Subcutaneous adipose tissue (tissue), 4 donors: Measurements from ENCODE around the gene KCNA5. TPM values are rescaled to one million over a fixed set of nuclear protein-coding genes. Genes with fewer than 3 reads are reported as not detected.

ENCODE experiments used
- total RNA-seq, 4 donors: library from RNA; depleted of rRNA; stranded (reverse); fragments of >200 nt; gene quantifications; one replicate each; pipeline ENCODE4 v1.1.0, GENCODE V29; 2016
- TF ChIP-seq, protein P1 (sequence below): fragments of 450-650 bp; IDR thresholded peaks from one replicate; pipeline ENCODE4 v1.5.1; 2016; ENCODE audit warnings: low read depth, mild to moderate bottlenecking, control low read depth, antibody characterized with exemption, moderate library complexity

The KCNA5 gene
- total RNA-seq, 4 donors from 2014 or later: 0.19 to 0.33 (median 0.22) TPM; not detected in 1

DNA sequence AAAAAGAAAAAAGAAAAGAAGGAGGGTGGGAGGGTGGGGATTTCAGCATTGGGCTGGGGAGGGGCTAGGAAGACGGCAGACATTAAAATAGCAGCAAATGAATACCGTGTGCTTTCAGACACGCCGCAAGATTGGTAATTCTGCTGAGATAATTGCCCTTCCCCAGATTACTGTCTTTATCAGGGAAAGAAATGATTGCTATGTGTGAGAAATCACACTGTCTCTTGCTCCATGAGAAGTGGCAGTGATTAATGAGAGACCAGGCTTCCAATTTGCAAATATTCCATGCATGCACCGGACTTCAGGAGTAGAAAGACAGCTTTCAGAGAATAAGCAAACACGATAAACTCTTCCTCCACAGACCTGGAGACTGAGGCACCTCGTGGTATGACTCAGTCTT is 7.6 kb upstream of the KCNA5 start:
- TF ChIP-seq, protein P1, sequence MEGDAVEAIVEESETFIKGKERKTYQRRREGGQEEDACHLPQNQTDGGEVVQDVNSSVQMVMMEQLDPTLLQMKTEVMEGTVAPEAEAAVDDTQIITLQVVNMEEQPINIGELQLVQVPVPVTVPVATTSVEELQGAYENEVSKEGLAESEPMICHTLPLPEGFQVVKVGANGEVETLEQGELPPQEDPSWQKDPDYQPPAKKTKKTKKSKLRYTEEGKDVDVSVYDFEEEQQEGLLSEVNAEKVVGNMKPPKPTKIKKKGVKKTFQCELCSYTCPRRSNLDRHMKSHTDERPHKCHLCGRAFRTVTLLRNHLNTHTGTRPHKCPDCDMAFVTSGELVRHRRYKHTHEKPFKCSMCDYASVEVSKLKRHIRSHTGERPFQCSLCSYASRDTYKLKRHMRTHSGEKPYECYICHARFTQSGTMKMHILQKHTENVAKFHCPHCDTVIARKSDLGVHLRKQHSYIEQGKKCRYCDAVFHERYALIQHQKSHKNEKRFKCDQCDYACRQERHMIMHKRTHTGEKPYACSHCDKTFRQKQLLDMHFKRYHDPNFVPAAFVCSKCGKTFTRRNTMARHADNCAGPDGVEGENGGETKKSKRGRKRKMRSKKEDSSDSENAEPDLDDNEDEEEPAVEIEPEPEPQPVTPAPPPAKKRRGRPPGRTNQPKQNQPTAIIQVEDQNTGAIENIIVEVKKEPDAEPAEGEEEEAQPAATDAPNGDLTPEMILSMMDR: no peak

DNA sequence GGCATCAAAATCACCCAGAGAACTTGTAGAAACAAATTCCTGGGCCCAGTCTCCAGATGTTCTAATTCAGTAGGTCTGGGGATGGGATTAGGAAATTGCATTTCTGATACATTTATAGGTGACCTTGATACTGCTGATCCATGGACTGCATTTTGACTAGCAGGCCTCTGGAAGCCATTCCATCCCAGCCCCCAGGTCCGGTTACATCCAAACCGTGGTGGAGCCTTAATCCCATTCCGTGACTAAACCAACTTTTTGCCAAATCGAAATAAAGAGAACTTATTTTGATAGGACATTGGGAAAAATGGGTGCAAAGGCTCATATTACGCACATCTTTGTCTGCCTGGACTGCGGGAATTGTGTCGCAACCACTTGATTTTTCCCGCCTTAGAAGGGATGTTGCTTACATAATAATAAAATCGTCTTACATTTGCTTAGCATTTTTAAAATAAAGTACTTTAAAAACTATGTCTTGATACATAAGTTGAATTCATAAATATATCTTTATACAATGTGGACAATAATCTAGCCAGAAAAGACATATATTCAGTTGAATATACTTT is 5.8 kb upstream of the KCNA5 start:
- TF ChIP-seq, protein P1: no peak

DNA sequence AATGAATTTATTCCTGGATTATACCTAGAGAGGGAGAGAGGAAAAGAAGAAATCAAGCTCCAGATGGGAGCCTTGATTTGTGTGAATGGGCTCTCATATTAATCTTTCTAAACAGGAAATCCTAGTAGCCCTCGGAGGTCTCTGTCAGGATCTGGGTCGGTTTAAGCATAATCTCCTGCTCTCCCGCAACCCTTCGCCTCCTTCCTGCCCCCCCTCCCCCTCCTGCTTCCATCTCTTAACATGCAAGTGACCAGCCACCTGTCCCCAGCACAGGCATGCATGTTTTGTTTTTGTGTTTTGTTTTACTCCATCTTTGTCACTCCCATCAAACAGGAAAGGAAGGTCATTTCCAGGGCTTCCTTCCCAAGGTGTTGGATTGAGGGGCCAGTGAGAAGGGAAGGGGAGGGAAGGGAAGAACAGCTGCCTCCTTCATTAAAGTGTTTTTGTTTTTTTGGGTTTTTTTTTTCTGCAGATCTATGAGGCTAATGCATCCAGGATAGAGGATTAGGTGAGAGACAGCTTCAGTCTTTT is 4.8 kb upstream of the KCNA5 start:
- TF ChIP-seq, protein P1: no peak

DNA sequence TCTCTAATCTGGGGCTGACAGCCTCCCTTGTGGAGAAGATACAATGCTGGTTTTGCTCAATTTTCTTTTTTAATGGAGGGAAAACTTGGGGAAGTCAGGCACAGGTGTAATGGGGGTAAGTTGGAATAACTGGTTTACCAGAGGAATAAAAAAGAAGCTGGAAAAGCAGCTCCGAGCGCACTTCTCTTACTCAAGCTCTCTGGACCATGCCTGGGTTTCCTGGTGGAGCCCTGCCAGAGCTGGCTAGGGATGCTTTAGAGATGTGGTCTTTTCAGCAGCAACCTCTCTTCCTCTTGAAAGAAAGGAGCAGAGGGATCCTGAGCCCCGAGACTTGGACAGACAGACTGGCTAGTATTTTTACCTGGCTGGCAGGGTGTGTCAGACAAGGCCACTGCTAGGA is 3.9 kb upstream of the KCNA5 start:
- TF ChIP-seq, protein P1: no peak

DNA sequence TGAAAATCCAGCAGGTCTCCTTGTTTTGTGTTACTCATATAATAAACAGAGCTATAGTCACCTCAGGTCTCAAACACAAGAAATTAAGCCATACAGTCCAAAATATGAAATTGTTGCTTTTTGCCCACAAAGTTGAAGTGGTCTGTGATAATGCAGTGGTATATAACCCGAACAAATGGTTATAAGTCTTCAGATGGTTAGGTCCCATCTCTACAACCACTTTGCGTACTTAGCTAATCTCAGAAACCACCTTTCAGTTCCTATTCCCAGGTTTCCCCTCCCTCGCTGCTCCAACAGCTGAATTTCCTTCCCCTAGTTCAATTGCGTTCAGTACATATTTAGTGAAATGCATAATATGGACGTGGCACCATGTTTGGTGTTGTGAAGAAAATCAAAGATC is 3.3 kb upstream of the KCNA5 start:
- TF ChIP-seq, protein P1: no peak

DNA sequence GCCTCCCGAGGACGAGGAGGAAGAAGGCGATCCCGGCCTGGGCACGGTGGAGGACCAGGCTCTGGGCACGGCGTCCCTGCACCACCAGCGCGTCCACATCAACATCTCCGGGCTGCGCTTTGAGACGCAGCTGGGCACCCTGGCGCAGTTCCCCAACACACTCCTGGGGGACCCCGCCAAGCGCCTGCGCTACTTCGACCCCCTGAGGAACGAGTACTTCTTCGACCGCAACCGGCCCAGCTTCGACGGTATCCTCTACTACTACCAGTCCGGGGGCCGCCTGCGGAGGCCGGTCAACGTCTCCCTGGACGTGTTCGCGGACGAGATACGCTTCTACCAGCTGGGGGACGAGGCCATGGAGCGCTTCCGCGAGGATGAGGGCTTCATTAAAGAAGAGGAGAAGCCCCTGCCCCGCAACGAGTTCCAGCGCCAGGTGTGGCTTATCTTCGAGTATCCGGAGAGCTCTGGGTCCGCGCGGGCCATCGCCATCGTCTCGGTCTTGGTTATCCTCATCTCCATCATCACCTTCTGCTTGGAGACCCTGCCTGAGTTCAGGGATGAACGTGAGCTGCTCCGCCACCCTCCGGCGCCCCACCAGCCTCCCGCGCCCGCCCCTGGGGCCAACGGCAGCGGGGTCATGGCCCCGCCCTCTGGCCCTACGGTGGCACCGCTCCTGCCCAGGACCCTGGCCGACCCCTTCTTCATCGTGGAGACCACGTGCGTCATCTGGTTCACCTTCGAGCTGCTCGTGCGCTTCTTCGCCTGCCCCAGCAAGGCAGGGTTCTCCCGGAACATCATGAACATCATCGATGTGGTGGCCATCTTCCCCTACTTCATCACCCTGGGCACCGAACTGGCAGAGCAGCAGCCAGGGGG is 979 bp downstream of the KCNA5 start:
- TF ChIP-seq, protein P1: no peak

DNA sequence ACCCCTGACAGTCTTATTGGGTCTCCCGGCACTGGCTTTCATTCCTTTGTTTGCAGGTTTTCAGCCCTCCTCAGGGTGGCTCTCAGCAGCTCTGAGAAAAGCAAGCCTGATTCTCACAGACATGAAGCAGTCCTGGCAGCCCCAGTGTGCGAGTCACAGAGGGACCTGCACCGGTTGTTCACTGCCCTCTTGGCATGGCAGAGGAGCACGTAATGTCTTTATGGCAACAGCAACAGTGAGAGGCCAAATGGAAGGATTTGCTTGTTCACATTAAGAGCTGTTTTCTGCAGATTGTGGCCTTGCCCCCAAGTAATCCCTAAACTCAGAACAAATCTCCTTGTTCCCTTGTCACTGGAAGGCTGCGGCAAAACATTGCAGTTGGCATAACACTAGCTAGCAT is 3.4 kb downstream of the KCNA5 start:
- TF ChIP-seq, protein P1: no peak
